GM21515 (cell line): ENCODE data around the gene IFNGR1.

ENCODE experiments used
- ATAC-seq: cut with Tn5 transposase; IDR thresholded peaks from one replicate; pipeline ENCODE4 v1.9.1; 2021; ENCODE audit not compliant: unreplicated experiment

Gene IFNGR1

GRCh38 chr6:137177611-137178010, 41.6 kb downstream of the IFNGR1 start:
- no peak for ATAC-seq

- ATAC-seq, result no peak
Observed at GRCh38 chr6:137176729-137177128, 42.5 kb downstream of the IFNGR1 start.

DNA sequence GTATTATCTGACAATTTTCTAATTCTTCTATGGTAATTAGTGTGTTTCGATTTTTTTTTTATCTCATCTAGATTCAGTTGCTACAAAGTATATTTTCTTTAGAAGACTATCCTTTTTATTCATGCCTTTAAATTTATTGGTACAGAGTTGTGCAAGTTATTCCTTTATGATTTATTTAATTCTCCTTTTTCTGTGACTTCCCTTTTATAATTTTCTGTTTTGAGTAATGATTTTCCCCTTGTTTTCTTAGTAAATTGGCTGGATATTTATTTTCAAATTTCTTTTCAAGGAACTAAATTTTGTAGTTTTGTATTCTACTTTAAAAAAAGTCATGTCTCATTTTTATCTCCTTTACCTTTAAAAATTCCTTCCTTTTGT, 43.3 kb downstream of the IFNGR1 start:
- no peak for ATAC-seq

DNA sequence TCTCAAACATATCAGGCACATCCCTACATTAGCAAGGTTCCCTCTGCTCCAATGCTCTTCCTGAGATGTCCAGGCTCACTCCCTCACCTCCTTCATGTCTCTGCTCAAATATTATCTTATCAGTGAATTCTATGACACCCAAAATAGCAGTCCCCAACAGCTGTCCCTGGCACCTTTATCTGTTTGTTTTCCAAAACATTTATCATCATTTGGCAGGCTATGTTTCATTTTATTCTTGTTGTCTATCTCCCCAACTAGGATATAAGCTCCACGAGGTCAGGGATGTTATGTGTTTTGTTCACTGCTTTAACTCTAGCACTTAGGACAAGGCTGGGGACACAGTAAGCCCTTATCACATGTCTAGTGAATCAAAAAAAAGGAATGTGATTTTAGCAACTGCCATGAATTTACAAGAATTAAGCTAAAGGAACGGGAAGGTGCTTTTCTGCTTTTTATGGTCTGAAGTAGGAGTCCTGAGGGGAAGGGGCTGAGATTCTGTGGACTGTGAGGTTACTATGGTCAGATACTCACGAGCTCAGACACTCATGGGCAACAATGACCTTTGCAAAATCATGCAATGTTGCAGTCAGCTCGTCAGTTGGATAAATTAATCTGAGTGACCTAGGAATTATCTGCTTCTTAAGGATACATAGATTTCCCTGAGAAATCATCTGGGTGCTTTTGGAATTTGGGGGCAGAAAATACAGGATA, 43.9 kb downstream of the IFNGR1 start:
- ATAC-seq, result no peak

GRCh38 chr6:137173501-137173900, 45.7 kb downstream of the IFNGR1 start, which contains the start of gene IL22RA2:
Gene IL22RA2 (minus strand): TSS chr6:137173644. CDS start chr6:137161749, 11,895 bp downstream.
- no peak for ATAC-seq

DNA sequence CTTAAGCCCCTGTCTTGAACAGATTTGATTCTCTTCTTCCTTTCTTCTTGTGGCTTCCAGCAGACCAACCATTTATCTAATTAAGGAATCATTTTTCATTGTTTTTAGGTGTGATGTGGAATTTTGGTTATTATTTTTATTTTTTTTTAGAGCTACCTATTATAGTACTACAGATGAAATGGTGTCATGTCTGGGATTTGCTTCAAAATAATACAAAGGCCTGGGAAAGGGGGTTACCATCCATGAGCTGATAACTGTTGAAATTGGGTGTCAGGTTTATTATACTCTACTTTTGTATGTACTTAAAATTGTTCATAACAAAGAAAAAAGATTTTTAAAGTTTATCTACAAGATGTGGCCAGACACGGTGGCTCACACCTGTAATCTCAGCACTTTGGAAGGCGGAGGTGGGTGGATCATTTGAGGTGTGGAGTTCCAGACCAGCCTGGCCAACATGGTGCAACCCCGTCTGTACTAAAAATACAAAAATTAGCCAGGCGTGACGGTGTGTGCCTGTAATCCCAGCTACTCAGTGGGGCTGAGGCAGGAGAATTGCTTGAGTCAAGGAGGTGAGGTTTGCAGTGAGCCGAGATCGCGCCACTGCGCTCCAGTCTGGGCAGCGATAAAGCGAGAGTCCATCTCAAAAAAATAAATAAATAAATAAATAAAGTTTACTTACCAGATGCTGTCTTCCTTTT, 46.3 kb downstream of the IFNGR1 start:
- no peak for ATAC-seq

- no peak for ATAC-seq
Observed at GRCh38 chr6:137171824-137172733, 47.1 kb downstream of the IFNGR1 start.

GRCh38 chr6:137171053-137171374, 48.2 kb downstream of the IFNGR1 start:
- ATAC-seq, result no peak

DNA sequence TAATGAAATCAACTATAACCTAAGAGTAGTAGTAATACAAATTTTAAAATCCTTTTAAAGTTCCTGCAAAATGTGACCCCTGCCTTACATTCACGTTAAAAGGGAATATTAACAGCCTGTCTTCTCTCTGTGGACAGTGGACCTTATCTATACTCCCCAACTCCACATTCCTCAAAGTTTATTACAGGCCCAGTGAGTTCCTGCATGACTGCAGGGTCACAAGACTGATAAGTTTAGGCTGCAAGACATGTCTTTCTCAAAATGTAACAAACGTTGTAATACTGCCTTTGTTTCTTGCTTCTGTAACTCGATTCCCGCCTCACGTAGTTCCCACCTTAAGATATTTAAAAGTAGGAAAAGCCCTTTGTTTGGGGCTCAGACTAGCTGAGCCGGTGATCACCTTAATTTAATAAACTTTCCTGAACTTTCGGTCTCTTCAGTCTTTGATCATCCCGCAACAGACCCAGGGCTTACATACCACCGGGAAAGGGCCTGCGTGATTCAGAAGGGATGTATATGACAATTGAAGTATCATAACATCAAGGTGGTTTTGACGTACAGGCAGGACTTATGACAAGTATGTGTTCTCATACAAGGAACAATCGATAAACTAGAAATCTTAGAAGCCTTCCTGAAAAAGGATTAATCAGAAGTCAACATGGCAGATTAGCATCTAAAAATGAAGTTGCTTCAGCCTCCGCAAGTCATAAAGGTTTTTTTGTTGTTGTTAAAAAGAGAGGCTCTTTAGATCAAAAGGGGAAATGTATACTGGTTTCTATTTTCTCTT, 48.7 kb downstream of the IFNGR1 start:
- no peak for ATAC-seq

DNA sequence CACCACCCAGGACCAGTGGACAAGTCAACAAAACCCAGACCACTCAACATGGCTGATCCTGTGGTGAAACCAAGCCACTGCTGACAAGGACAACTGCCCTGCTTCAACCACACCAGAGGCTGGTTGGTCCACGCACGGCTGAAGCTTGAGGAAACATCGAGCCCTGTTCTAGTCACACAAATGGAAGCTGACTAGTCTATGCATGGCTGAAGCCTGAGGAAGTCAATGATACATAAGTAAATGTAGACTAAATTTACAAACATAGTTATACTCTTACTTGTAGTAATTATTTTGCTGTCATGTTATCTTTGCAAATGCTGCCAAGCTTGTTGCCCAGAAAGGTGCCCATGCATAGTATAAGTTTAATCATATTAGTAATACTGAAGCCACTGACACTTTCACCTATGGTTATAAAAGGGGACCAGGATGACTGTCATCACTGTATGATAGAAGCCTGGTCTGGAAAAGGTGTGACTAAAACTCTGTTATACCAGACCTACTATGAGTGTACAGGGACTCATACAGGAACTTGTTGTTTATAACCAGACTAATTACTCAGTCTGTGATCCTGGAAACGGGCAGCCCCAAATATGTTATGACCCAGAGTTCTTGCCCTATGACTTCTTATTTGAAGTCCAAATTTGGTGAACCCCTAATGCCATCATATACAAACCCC, 51.3 kb downstream of the IFNGR1 start:
- no peak for ATAC-seq

DNA sequence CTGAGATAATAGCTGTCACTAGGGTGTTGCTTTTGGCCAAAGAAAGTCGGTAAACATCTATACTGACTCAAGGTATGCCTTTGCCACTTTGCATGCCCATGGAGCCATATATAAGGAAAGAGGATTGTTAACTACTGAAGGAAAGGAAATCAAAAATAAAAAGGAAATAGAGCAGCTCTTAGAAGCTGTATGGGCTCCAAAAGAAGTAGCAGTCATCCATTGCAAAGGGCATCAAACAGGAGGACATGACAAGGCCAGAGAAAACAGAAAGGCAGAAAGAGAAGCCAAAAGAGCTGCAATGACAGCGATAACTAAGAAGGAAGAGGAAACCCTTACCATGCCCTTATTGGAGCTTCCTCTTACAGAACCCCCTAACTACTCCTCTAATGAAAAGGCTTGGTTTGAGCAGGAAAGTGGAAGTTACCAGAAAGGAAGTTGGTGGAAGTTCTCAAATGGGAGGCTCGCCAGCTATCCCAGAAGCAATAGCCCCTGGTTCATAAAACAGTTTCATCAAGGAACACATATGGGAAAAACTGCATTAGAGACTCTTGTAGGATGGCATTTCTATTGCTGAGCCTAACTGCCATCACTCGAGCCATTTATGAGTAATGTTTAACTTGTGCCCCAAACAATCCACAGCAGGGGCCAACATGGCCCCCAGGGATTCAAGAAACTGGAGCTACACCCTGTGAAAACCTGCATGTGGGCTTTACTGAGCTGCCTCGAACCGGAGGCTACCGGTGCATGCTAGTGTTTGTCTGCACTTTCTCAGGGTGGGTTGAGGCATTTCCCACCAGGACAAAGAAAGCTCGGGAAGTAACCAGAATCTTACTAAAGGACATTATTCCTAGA, 52.7 kb downstream of the IFNGR1 start:
- ATAC-seq, result no peak

DNA sequence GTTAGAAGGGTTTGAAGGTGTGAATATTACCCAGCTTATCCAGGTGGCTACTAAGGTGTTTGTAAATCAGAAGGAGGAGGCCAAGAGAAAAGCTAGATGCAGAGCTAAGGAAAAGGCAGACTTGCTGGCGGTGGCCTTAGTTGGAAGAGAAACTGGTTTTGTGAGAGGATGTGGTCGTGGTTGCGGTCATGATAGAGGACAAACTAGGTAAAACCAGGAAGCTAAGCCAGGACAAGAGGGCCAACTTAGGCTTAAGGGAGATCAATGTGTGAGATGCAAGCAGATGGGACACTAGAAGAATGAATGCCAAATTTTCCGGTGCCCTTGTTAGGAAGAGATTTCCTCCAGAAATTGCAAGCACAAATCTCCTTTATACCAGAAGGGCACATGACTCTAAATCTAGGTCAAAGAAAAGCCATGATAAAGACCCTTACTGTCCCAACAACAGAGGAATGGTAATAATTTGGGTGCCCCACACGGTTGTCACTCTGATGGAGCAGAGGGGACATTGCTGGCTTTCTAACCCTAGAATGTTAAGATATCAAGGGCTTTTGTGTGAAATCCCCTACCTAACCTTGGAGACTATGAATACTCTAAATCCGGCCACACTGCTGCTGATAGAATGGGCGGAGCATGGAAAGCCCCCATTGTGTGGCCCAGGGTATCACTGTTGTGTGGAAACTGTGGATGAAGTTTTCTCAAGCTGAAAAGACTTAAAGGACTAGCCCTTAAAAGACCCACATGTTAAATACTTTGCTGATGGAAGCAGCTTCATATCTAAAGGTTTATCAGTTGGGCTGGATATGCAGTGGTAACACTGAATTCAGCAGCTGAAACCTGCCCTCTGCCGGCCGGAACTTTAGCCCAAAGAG, 53.6 kb downstream of the IFNGR1 start:
- ATAC-seq, result peak; percentile 60

DNA sequence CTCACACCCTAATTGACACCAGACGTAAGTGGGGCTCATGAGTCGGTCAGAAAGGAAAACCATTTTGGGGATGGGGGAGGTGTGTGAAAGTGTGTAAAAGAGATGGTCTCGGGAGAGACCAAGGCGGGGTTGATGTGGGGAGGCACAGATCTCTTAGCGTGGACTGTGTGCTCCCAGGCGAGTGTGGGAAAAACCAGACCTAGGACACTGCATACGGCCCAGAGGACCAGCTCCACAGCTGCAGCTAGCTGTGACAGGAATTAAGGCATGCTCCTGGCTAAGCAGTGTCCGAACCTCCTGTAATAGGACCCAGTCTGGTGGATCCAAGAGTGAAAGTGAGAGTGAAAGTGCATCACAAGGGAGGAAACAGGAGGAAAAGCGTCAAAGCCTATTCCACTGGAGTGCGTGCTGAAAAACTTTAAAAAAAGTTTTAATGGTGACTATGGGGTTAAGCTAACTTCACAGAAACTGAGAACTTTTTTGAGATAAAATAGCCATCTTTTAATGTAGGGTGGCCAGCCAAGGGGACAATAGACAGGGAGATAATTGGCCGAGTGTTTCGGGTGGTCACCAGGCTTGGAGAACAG, 55.4 kb downstream of the IFNGR1 start:
- ATAC-seq, result no peak

DNA sequence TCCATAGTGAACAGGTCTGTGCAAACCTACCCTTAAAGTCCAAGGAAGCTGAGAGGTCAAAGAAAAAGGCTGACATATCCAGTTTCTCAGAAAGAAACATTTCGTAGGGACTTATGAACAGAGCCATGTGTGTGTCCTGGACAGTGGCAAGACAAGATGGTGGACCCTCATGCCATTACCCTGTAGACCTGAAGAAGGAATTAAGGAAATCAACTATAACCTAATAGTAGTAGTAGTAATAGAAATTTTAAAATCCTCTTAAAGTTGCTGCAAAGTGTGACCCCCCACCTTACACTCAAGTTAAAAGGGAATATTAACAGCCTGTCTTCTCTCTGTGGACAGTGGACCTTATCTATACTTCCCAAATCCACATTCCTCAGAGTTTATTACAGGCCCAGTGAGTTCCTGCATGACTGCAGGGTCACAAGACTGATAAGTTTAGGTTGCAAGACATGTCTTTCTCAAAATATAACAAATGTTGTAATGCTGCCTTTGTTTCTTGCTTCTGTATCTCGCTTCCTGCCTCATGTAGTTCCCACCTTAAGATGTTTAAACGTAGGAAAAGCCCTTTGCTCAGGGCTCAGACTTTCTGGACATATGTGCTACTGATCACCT, 56.4 kb downstream of the IFNGR1 start:
- ATAC-seq, result no peak

DNA sequence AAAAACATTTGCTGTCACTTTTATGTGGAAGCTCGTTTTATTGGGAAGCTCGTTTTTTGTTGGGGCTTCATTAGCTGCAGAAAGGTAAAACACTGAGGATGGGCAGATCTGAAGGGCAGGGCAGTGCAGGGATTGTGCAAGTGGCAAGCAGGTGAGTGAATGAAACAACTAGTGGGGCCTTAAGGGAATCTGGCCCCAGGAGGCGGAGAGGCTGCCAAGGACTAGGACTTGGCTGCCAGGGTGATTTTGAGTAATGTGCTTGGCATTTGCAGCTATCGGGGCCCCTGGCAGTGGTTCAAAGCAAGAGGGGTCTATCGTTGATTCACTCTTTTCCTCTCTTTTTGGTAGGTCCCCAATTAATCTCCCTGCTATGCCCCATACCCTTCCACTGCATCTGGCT, 57.2 kb downstream of the IFNGR1 start:
- no peak for ATAC-seq

DNA sequence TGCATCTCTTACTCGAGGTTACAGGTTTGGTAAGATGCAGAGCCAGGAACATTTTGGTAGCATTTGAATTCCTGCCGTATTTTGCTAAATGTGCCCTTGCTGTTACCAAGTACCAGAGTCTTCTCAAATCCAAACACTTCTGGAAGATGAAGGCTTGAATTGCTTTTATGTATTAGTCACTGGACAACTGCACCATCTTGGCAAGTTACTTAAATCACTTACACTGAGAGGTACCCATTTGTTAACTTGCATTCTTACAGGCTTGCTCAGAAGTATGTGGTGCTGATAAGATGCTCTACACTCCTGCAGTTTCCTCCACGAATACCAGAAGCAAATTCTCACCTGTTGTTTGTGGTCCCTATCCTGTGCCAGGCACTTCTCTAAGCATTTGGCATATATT, 58.4 kb downstream of the IFNGR1 start:
- no peak for ATAC-seq

DNA sequence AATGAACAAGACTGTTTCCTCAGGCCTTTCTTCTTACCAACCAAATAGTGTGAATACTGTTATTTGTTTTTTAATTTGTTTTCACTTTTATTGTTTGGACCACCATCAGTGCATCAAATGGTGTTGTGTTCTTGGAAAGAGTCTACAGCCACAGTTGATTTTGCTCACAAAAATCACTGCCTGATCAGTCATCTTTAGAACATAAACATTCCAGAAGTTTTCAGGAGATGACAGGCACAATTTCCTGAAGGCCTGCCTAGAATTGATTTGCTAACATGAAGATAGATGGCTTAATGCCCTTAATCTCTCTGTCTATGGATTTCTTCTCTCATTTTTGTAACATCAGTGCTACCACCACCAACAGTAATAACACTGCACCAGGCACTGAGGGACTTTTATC, 59.3 kb downstream of the IFNGR1 start:
- no peak for ATAC-seq

DNA sequence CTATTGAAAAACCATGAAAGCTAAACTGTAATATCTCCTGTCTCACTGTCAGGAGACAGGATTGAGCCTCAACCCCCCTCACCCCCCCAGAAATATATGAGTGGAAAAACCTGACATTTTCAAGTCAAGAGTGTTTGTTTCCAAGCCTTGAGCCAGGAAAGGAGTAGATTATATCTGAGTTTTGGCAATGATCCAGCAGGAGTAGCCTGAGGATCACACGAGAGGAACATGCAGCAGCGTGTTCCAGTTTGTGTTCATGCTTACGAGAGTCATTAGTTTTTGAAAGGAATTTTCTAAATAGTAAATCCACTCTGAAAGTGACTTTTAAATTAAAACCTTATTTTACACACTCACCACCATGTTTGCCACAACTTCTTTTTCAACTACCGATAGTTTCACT, 61.6 kb downstream of the IFNGR1 start:
- no peak for ATAC-seq
